Activated CD8-positive, alpha-beta T cell treated with anti-CD3 and anti-CD28 coated beads, Interleukin-2, amount 10 ng/mL, durations not matched to agents 7 days and 5 days (primary cell): Measurements from ENCODE around the gene AGXT. TPM values are rescaled to one million over a fixed set of nuclear protein-coding genes. Genes with fewer than 3 reads are reported as not detected.
A peak's percentile ranks its signal among the peaks of the same experiment; 100 is the strongest.
"Not testable (repeated sequence)": the region's sequence is repeated elsewhere in the genome, so short reads cannot be mapped to it uniquely, and the experiment has no call there.

Experiments
- ATAC-seq: fragments of 150-1000 bp; cut with Tn5 transposase; one replicate; pipeline ENCODE4 v1.10.0; 2021; ENCODE audit warnings: moderate library complexity
- CTCF ChIA-PET: fragments of 350-600 bp; sonication (Branson Sonifier 250); formaldehyde crosslinking; loops from one replicate; lab custom pipeline; 2021; ENCODE audit warnings: antibody characterized with exemption; lab: Charles Lee
- POLR2A ChIA-PET: fragments of 350-600 bp; sonication (Branson Sonifier 250); formaldehyde crosslinking; loops from one replicate; lab custom pipeline; 2021; ENCODE audit warnings: antibody characterized with exemption; lab: Charles Lee
- DNase-seq: peaks from one replicate; pipeline ENCODE4 v3.0.0-alpha.2; 2020
- H3K27ac Mint-ChIP-seq: one replicate; pipeline ENCODE4 v1.8.0; 2021; ENCODE audit warnings: mild to moderate bottlenecking, mixed read lengths
- H3K27me3 Mint-ChIP-seq: one replicate; pipeline ENCODE4 v1.8.0; 2021; ENCODE audit warnings: low read depth, mixed read lengths
- H3K36me3 Mint-ChIP-seq: one replicate; pipeline ENCODE4 v1.8.0; 2021; ENCODE audit warnings: low read depth, mixed read lengths
- H3K4me1 Mint-ChIP-seq: one replicate; pipeline ENCODE4 v1.8.0; 2021; ENCODE audit warnings: low read depth, mixed read lengths
- H3K4me3 Mint-ChIP-seq: one replicate; pipeline ENCODE4 v1.8.0; 2021; ENCODE audit warnings: mild to moderate bottlenecking, mixed read lengths
- H3K9me3 Mint-ChIP-seq: one replicate; pipeline ENCODE4 v1.8.0; 2022; ENCODE audit warnings: mixed read lengths; ENCODE audit not compliant: insufficient read depth
- total RNA-seq, 2 experiments: library from RNA; stranded (reverse); gene quantifications; one replicate each; pipeline ENCODE4 v1.2.3, GENCODE V29; 2021

Gene AGXT
- total RNA-seq, 2 experiments from 2014 or later = not detected

DNA sequence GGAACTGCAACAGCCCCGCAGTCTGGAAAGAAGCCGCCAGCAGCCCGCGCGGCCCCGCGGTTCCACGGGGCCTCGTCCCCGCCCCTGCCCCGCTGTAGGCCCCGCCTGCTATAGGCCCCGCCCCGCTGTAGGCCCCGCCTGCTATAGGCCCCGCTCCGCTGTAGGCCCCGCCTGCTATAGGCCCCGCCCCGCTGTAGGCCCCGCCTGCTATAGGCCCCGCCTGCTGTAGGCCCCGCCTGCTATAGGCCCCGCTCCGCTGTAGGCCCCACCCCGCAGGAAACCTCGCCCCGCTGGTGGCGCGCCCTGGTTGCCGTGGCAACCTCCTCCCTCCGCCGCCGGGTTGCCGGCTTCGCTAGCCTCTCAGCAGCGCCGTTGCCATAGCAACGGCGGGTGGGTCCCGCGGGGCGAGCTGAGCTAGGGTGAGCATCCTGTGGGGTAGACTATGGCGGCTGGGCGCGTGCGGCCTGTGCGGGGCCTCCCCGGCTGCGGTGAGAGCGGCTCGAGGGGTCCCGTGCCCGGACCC is 36.4 kb upstream of the AGXT start:
- POLR2A ChIA-PET = no interaction called here

DNA sequence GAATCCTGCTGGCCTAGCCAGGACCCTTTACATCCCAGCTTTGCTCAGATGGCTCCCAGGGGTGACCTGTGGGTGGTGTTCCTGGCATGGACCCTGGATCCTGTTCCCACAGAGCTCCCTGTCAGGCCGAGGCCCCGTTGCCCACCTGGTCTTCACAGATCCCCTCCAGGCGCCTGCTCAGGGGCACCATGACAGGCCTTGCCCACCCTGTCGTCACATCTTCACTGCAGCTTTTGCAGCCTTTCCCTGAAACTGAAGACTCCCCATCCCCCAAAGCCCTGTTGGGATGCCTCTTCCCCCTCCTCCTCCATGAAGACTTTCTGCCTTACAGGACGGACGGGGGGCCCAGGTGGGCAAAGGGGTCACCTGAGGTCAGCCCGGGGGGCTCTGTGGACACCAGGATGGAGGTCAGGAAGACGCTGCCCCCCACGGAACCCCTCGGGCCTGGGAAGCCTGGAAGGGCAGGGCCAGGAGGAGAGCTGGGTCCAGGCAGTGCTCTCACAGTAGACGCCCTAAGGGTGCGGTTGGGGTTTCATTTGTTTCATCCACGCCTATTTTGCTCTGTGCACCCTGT is 35.6 kb upstream of the AGXT start:
- H3K27ac Mint-ChIP-seq = no peak overlapping the region
- H3K4me1 Mint-ChIP-seq = peaks cover 6% of the 10 kb centered on the region
- ATAC-seq (no peak), DNase-seq (no peak)
- no peak overlapping the region for H3K4me3 Mint-ChIP-seq
- H3K27me3 Mint-ChIP-seq = peaks cover 19% of the 10 kb centered on the region
- no peaks in the 10 kb centered on the region for H3K9me3 Mint-ChIP-seq
- POLR2A ChIA-PET = no interaction called here
- CTCF ChIA-PET = interaction anchor here (1.0 kb wide), 2 partner anchors 19 to 23 kb away, joined by 3 read pairs; no protein-coding TSS in a partner anchor
- H3K36me3 Mint-ChIP-seq = no peaks in the 10 kb centered on the region

More for the DNA sequence above, 36.4 kb upstream of the AGXT start:
- H3K27ac Mint-ChIP-seq = no peak overlapping the region
- no peaks in the 10 kb centered on the region for H3K36me3 Mint-ChIP-seq
- peak; percentile 98 for DNase-seq
- CTCF ChIA-PET = interaction anchor here (1.0 kb wide), 1 partner anchor 19 kb away, joined by 3 read pairs; no protein-coding TSS in a partner anchor
- H3K4me1 Mint-ChIP-seq = peaks cover 6% of the 10 kb centered on the region
- H3K9me3 Mint-ChIP-seq = no peaks in the 10 kb centered on the region
- peak; percentile 91 for ATAC-seq
- H3K4me3 Mint-ChIP-seq = peak overlapping the region; percentile 61
- H3K27me3 Mint-ChIP-seq = peaks cover 19% of the 10 kb centered on the region

DNA sequence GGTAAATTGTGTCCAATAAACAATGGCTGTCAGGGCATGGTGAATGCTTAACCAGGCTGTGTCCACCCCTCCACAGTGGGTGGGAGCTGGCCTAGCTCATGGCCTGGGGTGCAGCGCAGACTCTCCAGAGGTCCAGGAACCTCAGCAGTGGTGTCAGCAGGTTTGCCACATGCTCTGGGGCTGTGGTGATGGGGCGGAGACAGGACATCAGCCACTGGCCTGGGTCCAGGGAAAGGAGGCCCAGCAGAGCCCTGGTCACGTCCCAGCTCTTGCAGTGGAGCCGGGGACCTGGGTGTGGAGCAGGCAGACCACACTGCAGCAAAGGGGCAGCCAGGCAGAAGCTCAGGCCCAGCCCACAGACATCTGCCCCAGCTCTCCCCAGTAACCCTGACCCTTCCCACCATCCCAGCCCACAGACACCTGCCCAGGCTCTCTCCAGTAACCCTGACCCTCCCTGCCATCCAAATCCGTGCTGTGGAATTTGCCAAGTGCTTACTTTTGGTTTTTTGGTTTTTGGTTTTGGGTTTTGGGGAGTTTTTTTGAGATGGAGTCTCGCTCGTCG is 34.8 kb upstream of the AGXT start:
- no peaks in the 10 kb centered on the region for H3K36me3 Mint-ChIP-seq
- ChIA-PET CTCF (interaction anchor here (1.0 kb wide), 1 partner anchor 23 kb away, joined by 3 read pairs; no protein-coding TSS in a partner anchor), POLR2A (no interaction called here)
- H3K9me3 Mint-ChIP-seq = no peaks in the 10 kb centered on the region
- H3K4me1 Mint-ChIP-seq = peaks cover 6% of the 10 kb centered on the region
- ATAC-seq (no peak), DNase-seq (no peak)
- H3K27me3 Mint-ChIP-seq = peaks cover 17% of the 10 kb centered on the region
- H3K4me3 Mint-ChIP-seq = no peak overlapping the region
- no peak overlapping the region for H3K27ac Mint-ChIP-seq

DNA sequence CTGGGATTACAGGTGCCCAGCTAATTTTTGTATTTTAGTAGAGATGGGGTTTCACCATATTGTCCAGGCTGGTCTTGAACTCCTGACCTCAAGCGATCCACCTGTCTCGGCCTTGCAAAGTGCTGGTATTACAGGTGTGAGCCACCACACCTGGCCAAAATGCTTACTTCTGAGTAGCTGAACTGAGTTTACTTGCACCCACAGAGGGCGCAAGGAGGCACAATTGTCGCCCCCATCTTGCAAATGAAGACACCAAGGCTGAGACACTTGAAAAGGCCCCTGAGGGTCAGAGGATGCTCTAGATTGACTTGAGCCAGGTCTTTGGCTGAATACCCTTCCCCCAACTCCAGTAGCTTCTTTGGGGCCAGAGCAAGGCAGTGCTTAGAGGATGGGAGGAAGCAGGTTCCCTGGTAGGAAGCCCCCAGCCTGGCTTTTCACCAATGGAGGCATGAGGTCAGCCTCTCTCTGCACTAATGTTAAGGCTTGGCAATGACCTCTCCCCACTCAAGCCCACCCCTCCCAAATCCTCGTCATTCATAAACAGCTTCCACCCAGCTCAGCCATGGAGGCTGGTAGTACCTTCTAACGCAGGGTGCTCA is 34.1 kb upstream of the AGXT start:
- H3K27me3 Mint-ChIP-seq = peaks cover 14% of the 10 kb centered on the region
- H3K4me1 Mint-ChIP-seq = peaks cover 6% of the 10 kb centered on the region
- H3K9me3 Mint-ChIP-seq = no peaks in the 10 kb centered on the region
- CTCF ChIA-PET = no interaction called here
- H3K27ac Mint-ChIP-seq = no peak overlapping the region
- ATAC-seq (no peak), DNase-seq (no peak)
- no peaks in the 10 kb centered on the region for H3K36me3 Mint-ChIP-seq
- POLR2A ChIA-PET = no interaction called here
- H3K4me3 Mint-ChIP-seq = no peak overlapping the region

DNA sequence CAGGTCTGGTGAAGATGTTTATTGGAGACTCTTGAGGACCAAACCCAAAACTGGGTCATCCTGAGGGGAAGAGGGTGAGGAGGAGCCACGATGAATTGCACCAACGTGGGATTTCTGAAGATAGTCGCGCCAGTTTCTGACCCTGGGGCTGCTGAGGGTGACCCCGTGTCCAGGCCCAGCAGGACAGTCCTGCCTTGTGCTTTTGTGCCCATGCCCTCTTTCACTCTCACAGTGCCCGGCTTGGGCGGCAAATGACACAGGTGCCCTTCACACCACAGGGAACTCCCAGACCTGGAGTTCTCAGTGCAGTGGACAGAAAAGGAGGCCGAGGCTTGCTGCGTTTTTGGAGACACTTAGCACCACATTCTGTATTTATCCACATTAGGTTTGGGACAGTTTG is 33.1 kb upstream of the AGXT start:
- peaks cover 6% of the 10 kb centered on the region for H3K27me3 Mint-ChIP-seq

DNA sequence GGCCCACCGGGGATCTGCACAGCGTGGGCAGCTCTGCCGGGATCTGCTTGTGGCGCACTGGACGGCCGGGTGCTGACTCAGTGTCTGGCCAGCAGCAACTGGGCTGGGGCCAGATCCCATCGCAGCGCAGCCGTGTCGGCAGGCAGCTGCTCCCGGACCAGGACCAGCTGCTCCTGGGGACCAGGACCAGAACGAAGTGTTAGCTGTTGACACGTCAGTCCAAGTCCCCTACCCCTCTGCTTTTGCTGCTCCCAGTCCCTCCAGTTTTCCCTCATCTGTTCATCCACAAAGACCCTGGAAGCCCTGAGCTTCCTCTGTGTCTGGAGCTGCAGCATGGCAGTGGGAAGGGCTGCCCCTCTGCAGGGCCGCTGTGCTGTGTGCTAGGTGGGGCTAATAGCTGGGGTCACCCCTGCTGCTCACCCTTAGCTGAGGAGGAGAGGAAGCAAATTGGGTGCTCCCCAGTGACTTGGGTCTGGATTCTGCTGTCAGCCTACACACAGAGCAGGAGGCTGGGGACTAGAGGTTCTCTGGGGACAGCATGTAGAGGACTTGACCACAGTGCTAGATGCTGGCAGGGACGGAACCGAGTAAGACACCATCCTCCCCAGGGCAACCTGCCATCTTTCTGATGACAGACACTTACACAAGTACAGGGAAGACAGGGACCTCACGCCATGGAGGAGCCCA is 31.7 kb upstream of the AGXT start:
- ATAC-seq (no peak), DNase-seq (no peak)
- POLR2A ChIA-PET = no interaction called here
- CTCF ChIA-PET = no interaction called here
- Mint-ChIP-seq H3K9me3 (no peaks in the 10 kb centered on the region), H3K27ac (no peak overlapping the region), H3K27me3 (peaks cover 2% of the 10 kb centered on the region), H3K4me3 (no peak overlapping the region), H3K4me1 (peaks cover under 1% of the 10 kb centered on the region), H3K36me3 (no peaks in the 10 kb centered on the region)

More for the DNA sequence above, 33.1 kb upstream of the AGXT start:
- DNase-seq = no peak
- ChIA-PET POLR2A (no interaction called here), CTCF (no interaction called here)
- Mint-ChIP-seq H3K27ac (no peak overlapping the region), H3K4me1 (peaks cover 6% of the 10 kb centered on the region), H3K9me3 (no peaks in the 10 kb centered on the region), H3K4me3 (no peak overlapping the region), H3K36me3 (no peaks in the 10 kb centered on the region)
- no peak for ATAC-seq

DNA sequence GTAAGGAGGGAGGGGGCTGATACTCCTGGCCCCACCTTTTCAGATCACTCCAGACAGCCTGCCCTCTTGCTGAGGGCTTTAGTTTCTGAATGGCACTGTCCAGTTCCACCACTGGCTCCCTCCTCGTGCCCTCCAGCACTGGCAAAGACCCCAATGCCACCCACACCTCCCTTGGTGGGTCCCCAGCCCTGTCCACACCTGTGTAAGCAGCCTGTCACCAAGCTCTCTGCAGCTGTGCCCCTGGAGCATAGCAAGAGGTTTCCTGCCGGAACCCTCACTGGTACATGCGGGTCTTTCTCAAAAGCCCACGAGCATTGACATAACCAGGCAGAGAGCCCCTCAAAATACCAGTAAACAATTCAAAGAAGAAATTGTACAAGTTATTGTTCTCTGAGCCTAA is 31.0 kb upstream of the AGXT start:
- Mint-ChIP-seq H3K4me3 (no peak overlapping the region), H3K27me3 (peaks cover 5% of the 10 kb centered on the region), H3K9me3 (no peaks in the 10 kb centered on the region), H3K36me3 (no peaks in the 10 kb centered on the region), H3K27ac (no peak overlapping the region), H3K4me1 (no peaks in the 10 kb centered on the region)
- CTCF ChIA-PET = no interaction called here
- ATAC-seq (no peak), DNase-seq (no peak)
- POLR2A ChIA-PET = no interaction called here

DNA sequence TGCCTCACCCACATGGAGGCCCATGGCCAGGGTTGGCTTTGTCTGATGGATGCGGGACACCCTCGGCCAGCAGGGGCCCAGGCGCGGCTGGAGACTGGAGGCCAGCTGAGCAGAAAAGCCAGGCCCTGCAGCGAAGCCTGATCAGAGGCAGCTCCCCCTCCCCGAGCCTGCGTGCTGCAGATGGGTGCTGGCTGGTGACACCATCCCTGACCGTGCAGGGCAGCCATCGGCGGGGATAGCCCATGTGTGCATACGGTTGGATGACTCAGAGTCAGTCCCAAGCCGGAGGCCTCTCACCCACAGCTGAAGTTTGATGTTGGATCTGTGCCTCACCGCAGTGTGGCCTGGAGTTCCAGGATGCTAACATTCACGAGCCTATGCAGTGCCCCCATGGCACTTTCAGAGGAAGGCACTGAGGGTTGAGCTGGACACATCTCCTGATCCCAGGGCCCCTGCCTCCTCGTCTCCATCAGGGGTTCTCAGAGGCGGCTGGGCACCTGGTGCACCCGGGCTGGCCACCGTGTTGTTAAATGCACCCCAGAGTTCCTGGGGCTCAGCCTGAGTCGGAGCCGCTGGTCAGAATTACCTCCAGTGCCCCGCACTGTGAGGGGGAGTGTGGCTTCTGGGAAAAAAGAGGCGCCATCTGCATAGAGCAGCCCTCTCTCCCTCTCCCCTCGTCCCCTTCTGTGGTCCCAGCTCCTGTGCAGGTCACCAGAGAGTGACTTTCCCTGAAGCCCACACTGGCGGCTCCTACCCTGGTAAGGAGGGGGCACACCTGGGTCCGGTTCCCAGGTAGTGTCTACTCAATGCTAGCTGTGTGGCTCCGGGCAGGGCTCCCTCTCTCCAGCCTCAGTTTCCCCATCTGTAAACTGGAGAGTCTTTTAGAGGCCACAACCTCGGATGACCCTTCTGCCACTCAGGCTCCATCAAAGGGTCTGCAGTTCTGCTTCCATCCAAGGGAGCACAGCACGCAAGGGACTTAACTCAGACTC is 29.2 kb upstream of the AGXT start:
- H3K4me1 Mint-ChIP-seq = no peaks in the 10 kb centered on the region
- no peak overlapping the region for H3K27ac Mint-ChIP-seq
- DNase-seq (no peak), ATAC-seq (no peak)
- CTCF ChIA-PET = interaction anchor here (1.1 to 1.5 kb wide), 4 partner anchors 12 to 325 kb away, joined by 3 to 10 read pairs (median 4); no protein-coding TSS in a partner anchor
- peaks cover 12% of the 10 kb centered on the region for H3K27me3 Mint-ChIP-seq
- no peak overlapping the region for H3K4me3 Mint-ChIP-seq
- no peaks in the 10 kb centered on the region for H3K9me3 Mint-ChIP-seq
- H3K36me3 Mint-ChIP-seq = no peaks in the 10 kb centered on the region
- POLR2A ChIA-PET = no interaction called here

DNA sequence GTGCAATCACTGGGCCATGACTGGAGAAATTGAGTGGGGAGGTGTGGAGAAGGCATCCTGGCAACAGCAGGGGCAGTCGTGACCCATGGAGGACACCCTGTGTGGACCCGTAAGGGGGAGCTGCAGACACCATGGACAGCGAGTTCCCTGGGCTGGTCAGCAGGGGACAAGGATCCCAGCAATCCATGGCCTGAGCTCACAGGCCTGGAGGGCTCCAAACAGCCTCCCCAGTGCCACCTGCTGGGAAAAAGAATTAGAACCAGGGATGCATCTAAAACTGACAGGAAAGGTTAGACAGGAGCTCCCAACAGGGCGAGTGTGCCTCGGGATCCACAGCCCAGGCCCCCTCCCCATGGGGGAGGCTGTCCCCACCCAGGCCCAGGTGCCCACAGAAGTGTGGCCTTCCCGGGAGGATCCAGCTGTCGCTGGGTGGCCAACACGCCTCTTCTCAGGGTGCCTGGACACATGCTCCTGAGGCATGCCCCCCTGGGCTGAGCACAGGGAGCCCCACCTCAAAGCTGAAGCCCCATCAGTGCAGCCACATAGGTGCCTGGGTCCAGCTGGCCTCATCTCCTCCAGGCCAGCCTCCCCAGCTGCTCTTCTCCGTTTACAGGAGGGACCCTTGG is 28.1 kb upstream of the AGXT start:
- peak; percentile 41 for DNase-seq

DNA sequence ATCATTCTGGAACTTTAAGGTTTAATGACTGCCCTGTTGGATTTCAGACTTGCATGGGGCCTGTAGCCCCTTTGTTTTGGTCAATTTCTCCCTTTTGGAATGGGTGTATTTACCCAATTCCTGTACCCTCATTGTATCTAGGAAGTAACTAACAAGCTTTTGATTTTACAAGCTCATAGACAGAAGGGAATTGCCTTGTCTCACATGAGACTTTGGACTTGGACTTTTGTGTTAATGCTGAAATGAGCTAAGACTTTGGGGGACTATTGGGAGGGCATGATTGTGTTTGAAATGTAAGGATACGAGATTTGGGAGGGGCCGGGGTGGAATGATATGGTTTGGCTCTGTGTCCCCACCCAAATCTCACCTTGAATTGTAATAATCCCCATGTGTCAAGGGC is 22.3 kb upstream of the AGXT start:
- CTCF ChIA-PET, H3K4me3 Mint-ChIP-seq, DNase-seq, H3K36me3 Mint-ChIP-seq, H3K27ac Mint-ChIP-seq, ATAC-seq, POLR2A ChIA-PET, H3K9me3 Mint-ChIP-seq, H3K4me1 Mint-ChIP-seq: not testable (repeated sequence)
- peaks cover 11% of the 10 kb centered on the region for H3K27me3 Mint-ChIP-seq

More for the DNA sequence above, 28.1 kb upstream of the AGXT start:
- H3K27me3 Mint-ChIP-seq = peaks cover 13% of the 10 kb centered on the region
- ChIA-PET CTCF (interaction anchor here (0.8 to 1.5 kb wide), 7 partner anchors 13 to 328 kb away, joined by 3 to 10 read pairs (median 4); partner anchors contain the start of gene CAPN10), POLR2A (no interaction called here)
- no peak overlapping the region for H3K27ac Mint-ChIP-seq
- no peak overlapping the region for H3K4me3 Mint-ChIP-seq
- peak; percentile 58 for ATAC-seq
- no peaks in the 10 kb centered on the region for H3K9me3 Mint-ChIP-seq
- H3K36me3 Mint-ChIP-seq = no peaks in the 10 kb centered on the region
- no peaks in the 10 kb centered on the region for H3K4me1 Mint-ChIP-seq
